ENCODE data around the gene RPS19. TPM values are rescaled to one million over a fixed set of nuclear protein-coding genes. Genes with fewer than 3 reads are reported as not detected.
"Not testable (repeated sequence)": the region's sequence is repeated elsewhere in the genome, so short reads cannot be mapped to it uniquely, and the experiment has no call there.

Gene RPS19
- total and polyA plus RNA-seq, 4 donors = 1,062 to 2,335 (median 1,709) TPM

GRCh38 chr19:41911889-41912731 lies 52.1 kb downstream of the RPS19 start:
- DNase-seq (no peak), ATAC-seq (ENCODE audit: low FRiP score) (no peak)
- H3K36me3 ChIP-seq (ENCODE audit: control insufficient read depth in 1 of 2, insufficient read depth in 2 of 2, low read length in 1 of 2) = no peaks in the 10 kb centered on the region
- intact Hi-C loops (cut with DNase I) = no loop called here
- no peaks in the 10 kb centered on the region for H3K9me3 ChIP-seq (ENCODE audit: control insufficient read depth, low read length)
- WGBS, 2 donors = 6% methylated on average over 29 of the region's 29 CpGs
- peaks cover 0 to 3% of the 10 kb centered on the region in 2 donors for H3K27me3 ChIP-seq (ENCODE audit: control insufficient read depth in 1 of 2, insufficient read depth in 2 of 2, low read length in 1 of 2)
- no peak overlapping the region for H3K27ac ChIP-seq (ENCODE audit: low read depth in 1 of 2, low read length in 2 of 2)
- H3K4me1 ChIP-seq (ENCODE audit: control insufficient read depth in 1 of 2, insufficient read depth in 2 of 2, low read length in 2 of 2) = no peaks in the 10 kb centered on the region
- no peak overlapping the region for H3K4me3 ChIP-seq (ENCODE audit: low read length in 2 of 2)

- H3K4me1 ChIP-seq (ENCODE audit: control insufficient read depth in 1 of 2, insufficient read depth in 2 of 2, low read length in 2 of 2) = no peaks in the 10 kb centered on the region
- H3K27me3 ChIP-seq (ENCODE audit: control insufficient read depth in 1 of 2, insufficient read depth in 2 of 2, low read length in 1 of 2) = peaks cover 0 to 3% of the 10 kb centered on the region in 2 donors
These were observed 53.0 kb downstream of the RPS19 start for GRCh38 chr19:41912899-41913537.

GRCh38 chr19:41913538-41914423 lies 53.7 kb downstream of the RPS19 start:
- DNase-seq (no peak), ATAC-seq (ENCODE audit: low FRiP score) (no peak)
- WGBS, 2 donors = 6 to 7% methylated on average over 21 of the region's 21 CpGs
- Histone ChIP-seq H3K4me1 (ENCODE audit: control insufficient read depth in 1 of 2, insufficient read depth in 2 of 2, low read length in 2 of 2) (no peaks in the 10 kb centered on the region), H3K27me3 (ENCODE audit: control insufficient read depth in 1 of 2, insufficient read depth in 2 of 2, low read length in 1 of 2) (peaks cover 0 to 3% of the 10 kb centered on the region in 2 donors), H3K4me3 (ENCODE audit: low read length in 2 of 2) (no peak overlapping the region), H3K27ac (ENCODE audit: low read depth in 1 of 2, low read length in 2 of 2) (no peak overlapping the region), H3K36me3 (ENCODE audit: control insufficient read depth in 1 of 2, insufficient read depth in 2 of 2, low read length in 1 of 2) (no peaks in the 10 kb centered on the region), H3K9me3 (ENCODE audit: control insufficient read depth, low read length) (no peaks in the 10 kb centered on the region)
- intact Hi-C loops (cut with DNase I) = no loop called here

More at GRCh38 chr19:41912899-41913537, 53.0 kb downstream of the RPS19 start:
- no peak for DNase-seq
- intact Hi-C loops (cut with DNase I) = no loop called here
- no peaks in the 10 kb centered on the region for H3K9me3 ChIP-seq (ENCODE audit: control insufficient read depth, low read length)
- H3K27ac ChIP-seq (ENCODE audit: low read depth in 1 of 2, low read length in 2 of 2) = no peak overlapping the region
- ATAC-seq (ENCODE audit: low FRiP score) = no peak
- WGBS, 2 donors = 1 to 2% methylated on average over 32 to 51 of the region's 51 CpGs
- no peak overlapping the region for H3K4me3 ChIP-seq (ENCODE audit: low read length in 2 of 2)
- no peaks in the 10 kb centered on the region for H3K36me3 ChIP-seq (ENCODE audit: control insufficient read depth in 1 of 2, insufficient read depth in 2 of 2, low read length in 1 of 2)

- H3K27me3 ChIP-seq (ENCODE audit: control insufficient read depth in 1 of 2, insufficient read depth in 2 of 2, low read length in 1 of 2); H3K36me3 ChIP-seq (ENCODE audit: control insufficient read depth in 1 of 2, insufficient read depth in 2 of 2, low read length in 1 of 2); H3K4me1 ChIP-seq (ENCODE audit: control insufficient read depth in 1 of 2, insufficient read depth in 2 of 2, low read length in 2 of 2); H3K9me3 ChIP-seq (ENCODE audit: control insufficient read depth, low read length); ATAC-seq (ENCODE audit: low FRiP score); H3K4me3 ChIP-seq (ENCODE audit: low read length in 2 of 2); DNase-seq; H3K27ac ChIP-seq (ENCODE audit: low read depth in 1 of 2, low read length in 2 of 2); intact Hi-C loops (cut with DNase I): not testable (repeated sequence)
- 12% methylated on average over 5 of the region's 5 CpGs for WGBS, 2 donors
These were observed 54.4 kb downstream of the RPS19 start for GRCh38 chr19:41914424-41914834.

GRCh38 chr19:41915021-41915775 lies 55.1 kb downstream of the RPS19 start:
- peaks cover 0 to 3% of the 10 kb centered on the region in 2 donors for H3K27me3 ChIP-seq (ENCODE audit: control insufficient read depth in 1 of 2, insufficient read depth in 2 of 2, low read length in 1 of 2)
- ATAC-seq (ENCODE audit: low FRiP score) = no peak
- intact Hi-C loops (cut with DNase I) = no loop called here

GRCh38 chr19:41915776-41916414 lies 55.8 kb downstream of the RPS19 start:
- Histone ChIP-seq H3K27ac (ENCODE audit: low read depth in 1 of 2, low read length in 2 of 2) (no peak overlapping the region), H3K36me3 (ENCODE audit: control insufficient read depth in 1 of 2, insufficient read depth in 2 of 2, low read length in 1 of 2) (no peaks in the 10 kb centered on the region), H3K4me1 (ENCODE audit: control insufficient read depth in 1 of 2, insufficient read depth in 2 of 2, low read length in 2 of 2) (no peaks in the 10 kb centered on the region), H3K9me3 (ENCODE audit: control insufficient read depth, low read length) (no peaks in the 10 kb centered on the region), H3K4me3 (ENCODE audit: low read length in 2 of 2) (no peak overlapping the region), H3K27me3 (ENCODE audit: control insufficient read depth in 1 of 2, insufficient read depth in 2 of 2, low read length in 1 of 2) (peaks cover 0 to 3% of the 10 kb centered on the region in 2 donors)
- WGBS, 2 donors = 15 to 19% methylated on average over 22 to 27 of the region's 27 CpGs
- no peak for DNase-seq
- ATAC-seq (ENCODE audit: low FRiP score) = no peak
- intact Hi-C loops (cut with DNase I) = no loop called here

More at GRCh38 chr19:41915021-41915775, 55.1 kb downstream of the RPS19 start:
- Histone ChIP-seq H3K4me3 (ENCODE audit: low read length in 2 of 2) (no peak overlapping the region), H3K9me3 (ENCODE audit: control insufficient read depth, low read length) (no peaks in the 10 kb centered on the region), H3K27ac (ENCODE audit: low read depth in 1 of 2, low read length in 2 of 2) (no peak overlapping the region), H3K4me1 (ENCODE audit: control insufficient read depth in 1 of 2, insufficient read depth in 2 of 2, low read length in 2 of 2) (no peaks in the 10 kb centered on the region), H3K36me3 (ENCODE audit: control insufficient read depth in 1 of 2, insufficient read depth in 2 of 2, low read length in 1 of 2) (no peaks in the 10 kb centered on the region)
- WGBS, 2 donors = 4% methylated on average over 37 to 38 of the region's 38 CpGs
- no peak for DNase-seq

GRCh38 chr19:41917676-41918075 lies 57.6 kb downstream of the RPS19 start:
- intact Hi-C loops (cut with DNase I) = no loop called here
- Histone ChIP-seq H3K36me3 (ENCODE audit: control insufficient read depth in 1 of 2, insufficient read depth in 2 of 2, low read length in 1 of 2) (no peaks in the 10 kb centered on the region), H3K27me3 (ENCODE audit: control insufficient read depth in 1 of 2, insufficient read depth in 2 of 2, low read length in 1 of 2) (peaks cover 0 to 2% of the 10 kb centered on the region in 2 donors), H3K4me1 (ENCODE audit: control insufficient read depth in 1 of 2, insufficient read depth in 2 of 2, low read length in 2 of 2) (no peaks in the 10 kb centered on the region), H3K27ac (ENCODE audit: low read depth in 1 of 2, low read length in 2 of 2) (no peak overlapping the region), H3K4me3 (ENCODE audit: low read length in 2 of 2) (no peak overlapping the region), H3K9me3 (ENCODE audit: control insufficient read depth, low read length) (no peaks in the 10 kb centered on the region)
- ATAC-seq (ENCODE audit: low FRiP score) (peak; percentile 12), DNase-seq (no peak)
- 53 to 54% methylated on average over 12 of the region's 12 CpGs for WGBS, 2 donors
